Measurements from ENCODE around the gene YWHAQ.
"Not testable (repeated sequence)": the region's sequence is repeated elsewhere in the genome, so short reads cannot be mapped to it uniquely, and the experiment has no call there.

The YWHAQ gene

DNA sequence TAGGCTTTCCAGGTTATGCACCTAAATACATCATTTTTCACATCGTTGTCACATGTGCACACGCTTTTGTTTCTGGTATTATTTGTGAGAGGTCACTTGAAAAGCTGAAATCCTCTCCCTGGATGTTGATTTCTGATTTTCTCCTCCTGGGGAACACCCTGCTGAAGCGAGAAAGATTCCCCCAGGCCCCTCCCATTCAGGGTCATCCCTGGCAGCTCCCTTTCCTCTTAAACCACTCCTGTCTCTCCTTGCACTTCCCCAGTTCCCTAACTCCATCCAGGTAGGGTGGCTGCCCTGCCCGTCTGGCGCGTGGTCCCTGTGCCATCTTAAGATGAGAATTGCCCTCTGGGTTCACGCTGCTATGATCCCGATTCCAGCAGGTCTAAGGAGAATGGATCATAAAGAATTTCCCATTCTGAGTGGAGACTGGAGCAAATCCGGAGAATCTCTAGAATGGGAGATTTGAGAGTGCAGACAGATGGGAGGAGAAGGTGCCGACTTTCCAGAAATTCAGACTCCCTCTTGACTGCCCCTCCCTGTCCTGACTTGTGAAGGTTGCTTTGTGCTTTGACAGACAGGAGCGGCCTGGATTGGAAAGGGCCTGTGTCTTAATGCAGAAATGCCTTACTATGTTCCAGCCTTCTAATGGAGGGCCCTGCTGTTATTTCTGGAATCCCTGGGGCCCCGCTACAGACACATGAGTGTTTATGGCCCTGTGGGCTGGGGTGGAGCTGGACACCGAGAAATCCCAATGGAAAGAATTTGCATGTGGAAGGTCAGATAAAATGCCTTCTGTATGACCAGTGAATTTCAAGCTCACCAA, 1.3 kb upstream of the YWHAQ start:
- no peak for DNase-seq

DNA sequence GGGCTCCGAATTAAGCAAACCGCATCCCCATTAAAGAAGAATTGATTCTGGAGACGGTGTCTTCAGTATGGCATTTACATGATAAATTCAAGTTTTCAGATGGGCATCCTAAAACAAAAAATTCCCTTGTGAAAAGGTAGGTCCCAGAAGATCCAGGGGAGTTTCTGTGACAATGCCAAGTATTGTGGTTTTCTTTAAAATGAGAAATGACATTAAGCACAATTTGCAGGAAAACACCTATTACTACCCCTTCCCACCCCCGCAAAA, 689 bp upstream of the YWHAQ start:
- no peak for DNase-seq

DNA sequence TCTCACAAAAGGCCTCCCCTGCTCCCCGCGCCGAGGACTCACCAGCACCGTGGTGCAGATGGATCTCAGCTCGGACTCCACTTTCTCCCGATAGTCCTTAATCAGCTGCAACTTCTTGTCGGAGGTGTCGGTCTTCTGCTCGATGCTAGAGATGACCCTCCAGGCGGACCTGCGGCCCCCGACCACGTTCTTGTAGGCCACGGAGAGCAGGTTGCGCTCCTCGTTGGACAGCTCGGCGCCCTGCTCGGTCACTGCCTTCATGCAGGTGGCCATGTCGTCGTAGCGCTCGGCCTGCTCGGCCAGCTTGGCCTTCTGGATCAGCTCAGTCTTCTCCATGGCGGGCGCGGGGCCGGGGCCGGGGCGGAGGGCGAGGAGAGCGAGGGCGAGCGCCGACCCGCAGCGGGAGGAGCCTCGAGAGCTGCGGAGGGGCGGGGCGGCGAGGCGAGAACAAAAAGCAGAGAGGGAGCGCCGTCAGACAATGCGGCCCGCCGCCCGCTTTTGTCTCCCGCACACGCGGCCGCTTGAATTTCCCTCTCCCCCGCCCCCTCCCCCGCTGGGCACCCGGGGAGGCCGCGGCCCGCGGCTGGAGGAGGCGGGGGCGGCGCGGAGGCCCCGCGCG, 571 bp downstream of the YWHAQ start:
- no peak for DNase-seq

DNA sequence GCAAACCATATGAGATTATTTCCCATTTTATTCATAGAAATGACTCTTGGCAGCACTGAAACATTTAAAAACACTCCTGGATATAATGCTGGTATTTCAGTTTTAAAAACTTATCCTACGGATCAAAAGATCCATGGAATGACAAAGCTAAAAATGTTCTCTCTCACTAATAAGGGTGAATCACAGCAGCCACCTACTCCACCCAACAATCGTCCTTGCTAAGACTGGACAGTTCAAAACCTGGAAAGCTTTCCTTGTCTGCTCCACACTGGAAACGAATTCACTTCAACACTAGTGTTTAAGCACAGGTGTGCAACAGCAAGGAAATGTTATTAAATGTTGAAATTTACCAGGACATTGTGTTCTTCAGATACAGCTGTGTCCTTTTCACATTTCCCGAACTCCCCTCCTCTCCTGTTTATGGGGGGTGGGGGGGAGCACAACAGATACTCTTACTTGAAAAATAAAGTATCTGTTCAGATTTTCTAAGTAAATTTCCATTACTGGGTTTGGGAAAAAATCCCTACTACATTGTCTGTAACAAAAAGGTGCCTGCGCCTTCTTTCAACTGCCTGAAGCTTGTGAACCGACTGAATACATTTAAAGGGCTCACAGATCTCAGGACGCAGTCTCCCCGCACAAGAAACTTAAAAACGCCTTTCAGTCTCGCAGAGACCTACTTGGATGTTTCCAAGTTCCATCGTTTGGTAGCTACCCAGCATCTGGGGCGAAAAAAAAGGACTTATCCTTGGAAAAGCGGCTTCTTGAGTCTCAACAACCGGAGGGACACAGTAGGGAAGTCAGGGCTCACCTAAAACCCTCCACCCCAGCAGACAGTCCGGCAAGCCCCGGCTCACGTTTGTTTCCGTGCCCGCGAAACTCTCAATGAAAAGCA, 1.3 kb downstream of the YWHAQ start:
- DNase-seq: no peak

DNA sequence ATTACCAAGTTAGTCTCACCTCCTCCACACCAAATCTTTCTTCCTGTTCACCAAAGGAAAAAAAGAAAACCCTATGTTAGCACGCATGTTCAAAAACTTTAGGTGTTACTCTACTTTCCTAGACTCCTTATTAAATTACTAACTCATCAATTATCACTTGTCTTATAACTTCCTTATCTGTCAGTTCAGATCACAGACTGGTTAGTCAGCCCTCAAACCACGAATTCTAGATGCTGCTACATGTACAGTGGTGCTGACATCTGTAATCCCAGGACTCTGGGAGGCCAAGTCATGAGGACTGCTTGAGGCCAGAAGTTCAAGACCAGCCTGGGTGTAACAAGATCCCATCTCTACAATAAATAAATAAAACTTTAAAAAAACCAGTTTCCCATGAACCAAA, 3.5 kb downstream of the YWHAQ start:
- DNase-seq: no peak

DNA sequence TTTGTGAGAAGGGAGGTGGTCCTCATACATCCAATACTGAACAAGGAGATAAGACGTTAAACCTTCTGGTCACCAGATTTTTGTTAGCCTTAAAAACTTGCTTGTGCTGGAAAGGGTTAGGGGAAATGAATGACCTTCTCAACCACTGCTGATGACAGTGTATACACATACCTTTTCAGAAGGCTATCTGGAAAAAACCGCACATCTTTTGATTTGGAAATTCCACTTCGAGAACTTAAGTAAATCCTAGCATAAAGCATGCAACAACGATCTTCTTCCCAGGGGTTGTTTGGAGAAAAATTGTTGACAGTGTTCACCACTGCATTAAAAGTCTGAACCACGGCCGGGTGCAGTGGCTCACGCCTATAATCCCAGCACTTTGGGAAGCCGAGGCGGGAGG, 7.6 kb downstream of the YWHAQ start:
- DNase-seq: no peak

DNA sequence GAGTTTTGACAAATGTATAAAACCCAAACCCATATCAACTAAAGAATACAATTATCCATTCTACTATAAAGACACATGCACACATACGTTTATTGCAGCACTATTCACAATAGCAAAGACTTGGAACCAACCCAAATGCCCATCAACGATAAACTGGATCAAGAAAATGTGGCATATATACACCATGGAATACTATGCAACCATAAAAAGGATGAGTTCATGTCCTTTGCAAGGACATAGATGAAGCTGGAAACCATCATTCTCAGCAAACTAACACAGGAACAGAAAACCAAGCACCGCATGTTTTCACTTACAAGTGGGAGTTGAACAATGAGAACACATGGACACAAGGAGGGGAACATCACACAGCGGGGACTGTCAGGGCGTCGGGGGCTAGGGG, 9.1 kb downstream of the YWHAQ start:
- not testable (repeated sequence) for DNase-seq

DNA sequence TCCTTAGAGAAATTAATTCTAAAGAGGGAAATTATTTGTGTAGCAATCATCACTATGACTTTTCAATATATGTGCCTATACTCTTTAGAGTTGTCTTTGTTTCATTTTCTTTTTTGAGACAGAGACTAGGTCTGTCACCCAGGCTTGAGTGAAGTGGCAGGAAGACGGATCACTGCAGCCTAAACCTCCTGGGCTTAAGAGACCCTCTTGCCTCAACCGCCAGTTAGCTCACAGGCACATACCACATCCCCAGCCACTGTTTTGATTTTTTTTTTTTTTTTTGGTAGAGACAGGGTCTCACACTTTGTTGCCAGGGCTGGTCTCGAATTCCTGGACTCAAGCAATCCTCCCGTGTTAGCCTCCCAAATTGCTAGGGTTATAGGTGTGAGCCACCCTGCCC, 12.4 kb downstream of the YWHAQ start:
- no peak for DNase-seq

DNA sequence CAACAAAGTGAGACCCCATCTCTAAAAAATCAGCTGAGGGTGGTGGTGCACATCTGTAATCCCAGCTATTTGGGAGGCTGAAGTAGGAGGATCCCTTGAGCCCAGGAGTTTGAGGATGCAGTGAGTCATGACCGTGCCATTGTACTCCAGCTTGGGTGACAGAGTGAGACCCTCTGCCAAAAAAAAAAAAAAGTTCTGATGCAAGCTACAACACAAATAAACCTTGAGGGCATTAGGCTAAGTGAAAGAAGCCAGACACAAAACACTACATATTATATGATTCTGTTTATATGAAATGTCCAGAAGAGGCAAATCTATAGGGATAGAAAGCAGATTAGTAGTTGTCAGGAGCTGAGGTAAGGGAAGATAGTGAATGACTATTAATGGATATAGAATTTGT, 13.0 kb downstream of the YWHAQ start:
- DNase-seq: no peak

DNA sequence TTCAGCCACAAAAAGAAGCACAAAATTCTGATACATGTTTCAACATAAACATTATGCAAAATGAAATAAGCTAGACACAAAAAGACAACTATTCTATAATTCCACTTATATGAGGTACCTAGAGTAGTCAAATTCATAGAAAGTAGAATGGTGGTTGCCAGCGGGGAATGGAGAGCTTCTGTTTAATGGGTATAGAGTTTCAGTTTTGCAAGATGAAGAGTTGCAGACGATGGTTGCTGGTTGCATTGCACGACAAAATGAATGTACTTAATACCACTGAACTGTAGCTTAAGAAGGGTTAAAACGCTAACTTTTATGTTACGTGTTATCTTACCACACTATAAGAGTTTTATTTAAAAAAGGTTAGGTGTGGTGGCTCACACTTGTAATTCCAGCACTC, 13.5 kb downstream of the YWHAQ start:
- no peak for DNase-seq

DNA sequence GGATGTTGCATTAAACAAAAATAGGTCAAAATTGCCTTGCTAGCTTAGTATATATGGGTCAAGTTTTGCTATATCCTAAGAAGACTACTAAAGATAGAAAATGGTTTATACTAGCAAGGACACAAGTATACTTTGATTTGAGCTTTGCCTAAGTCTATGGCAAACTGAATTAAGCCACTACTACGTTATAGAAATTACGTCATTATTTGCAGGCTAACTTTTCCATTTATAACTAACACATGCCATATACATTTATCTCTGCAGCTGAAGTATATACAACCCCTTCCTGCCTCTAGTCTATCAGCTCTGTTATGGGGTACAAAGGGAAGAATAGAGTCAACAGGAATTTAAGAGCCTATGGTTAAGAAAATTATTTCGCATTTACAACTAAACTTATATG, 16.2 kb downstream of the YWHAQ start:
- no peak for DNase-seq

DNA sequence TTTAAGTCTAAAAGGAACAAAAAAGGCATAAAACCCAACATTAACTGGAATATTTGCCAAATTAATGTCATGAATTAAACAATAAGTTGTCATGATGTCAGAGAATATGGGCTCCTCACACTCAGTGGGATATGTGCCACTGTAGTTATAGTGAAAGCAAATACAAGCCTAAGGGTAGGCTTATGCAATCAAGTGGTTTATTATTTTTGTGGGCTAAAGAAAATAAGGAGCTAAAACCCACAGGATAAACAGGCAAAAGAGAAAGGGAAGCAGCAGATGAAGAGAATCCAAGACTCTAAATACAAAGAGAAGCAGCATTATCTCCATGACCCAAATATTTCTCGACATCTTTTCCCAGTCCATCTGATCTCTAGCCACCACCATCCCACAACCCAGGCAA, 17.5 kb downstream of the YWHAQ start:
- no peak for DNase-seq

DNA sequence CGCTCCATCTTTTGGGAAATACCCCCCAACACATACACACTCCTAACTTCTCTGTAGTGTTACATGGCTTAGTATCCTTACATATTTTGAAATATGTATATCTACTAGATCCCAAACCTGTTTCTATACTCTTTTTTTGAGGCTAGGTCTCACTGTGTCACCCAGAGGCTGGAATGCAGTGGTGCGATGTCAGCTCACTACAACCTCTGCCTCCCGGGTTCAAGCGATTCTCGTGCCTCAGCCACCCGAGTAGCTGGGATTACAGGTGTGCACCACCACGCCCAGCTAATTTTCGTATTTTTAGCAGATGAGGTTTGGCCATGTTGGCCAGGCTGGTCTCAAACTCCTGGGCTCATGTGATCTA, 19.3 kb downstream of the YWHAQ start:
- DNase-seq: not testable (repeated sequence)

DNA sequence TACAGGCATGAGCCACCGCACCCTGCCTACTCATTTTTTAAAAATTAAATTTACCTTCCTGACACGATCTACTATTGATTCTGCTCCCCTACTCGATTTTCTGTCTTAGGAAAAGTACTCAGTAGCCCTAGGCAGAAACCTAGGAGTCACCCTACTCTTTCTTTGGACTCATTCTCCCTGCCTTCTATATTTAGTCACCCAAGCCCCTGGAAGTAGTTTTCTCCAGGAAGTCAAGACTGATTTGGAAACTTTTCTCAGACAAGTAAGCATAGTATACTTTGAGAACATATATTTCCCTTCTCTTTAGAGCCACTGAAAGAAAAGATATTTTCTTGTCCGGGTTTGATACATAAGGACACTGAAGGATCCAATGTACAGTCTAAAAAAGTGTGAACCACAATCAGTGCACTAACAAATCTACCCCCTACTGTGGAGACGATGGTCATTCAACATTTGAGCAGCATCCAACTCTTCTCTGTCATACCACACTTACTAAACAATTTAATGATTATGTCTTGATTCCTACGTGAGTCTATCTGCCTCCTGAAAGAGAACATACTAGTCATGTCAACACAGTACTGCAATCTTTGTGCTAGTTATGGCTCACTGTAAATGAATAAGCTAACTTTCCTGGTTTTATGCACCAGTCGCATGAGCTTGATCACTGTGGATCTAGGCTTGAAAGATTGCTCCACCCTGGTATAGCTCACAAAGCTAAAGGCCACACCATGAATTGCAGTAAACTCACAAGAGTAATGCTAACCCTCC, 19.8 kb downstream of the YWHAQ start:
- no peak for DNase-seq

DNA sequence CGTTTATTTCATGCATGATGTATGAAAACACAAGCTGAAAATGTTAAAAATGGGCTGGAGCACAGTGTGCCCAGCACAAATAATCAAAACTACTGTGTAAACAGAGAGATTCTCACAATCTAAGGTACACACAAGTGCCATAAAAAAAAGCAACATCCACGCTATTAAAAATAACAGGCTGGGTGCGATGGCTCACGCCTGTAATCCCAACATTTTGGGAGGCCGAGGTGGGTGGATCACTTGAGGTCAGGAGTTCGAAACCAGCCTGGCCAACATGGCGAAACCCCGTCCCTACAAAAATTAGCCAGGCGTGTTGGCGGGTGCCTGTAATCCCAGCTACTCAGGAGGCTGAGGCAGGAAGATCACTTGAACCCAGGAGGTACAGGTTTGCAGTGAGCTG, 22.3 kb downstream of the YWHAQ start:
- not testable (repeated sequence) for DNase-seq

DNA sequence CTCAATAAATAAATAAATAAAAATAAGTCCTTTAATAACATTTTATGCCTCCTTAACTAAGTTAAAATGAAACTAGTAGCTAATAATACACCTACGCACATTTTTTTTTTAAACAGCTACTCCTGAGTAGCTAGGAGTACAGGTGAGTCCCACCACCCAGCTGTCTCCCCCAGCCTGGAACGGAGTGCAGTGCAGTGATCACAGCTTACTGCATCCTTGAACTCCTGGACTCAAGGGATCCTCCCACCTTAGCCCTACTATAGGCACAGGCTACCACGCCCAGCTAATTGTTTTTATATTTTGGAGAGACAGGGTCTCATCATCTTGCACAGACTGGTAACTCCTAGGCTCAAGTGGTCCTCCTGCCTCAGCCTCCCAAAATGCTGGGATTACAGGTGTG, 28.4 kb downstream of the YWHAQ start:
- no peak for DNase-seq

DNA sequence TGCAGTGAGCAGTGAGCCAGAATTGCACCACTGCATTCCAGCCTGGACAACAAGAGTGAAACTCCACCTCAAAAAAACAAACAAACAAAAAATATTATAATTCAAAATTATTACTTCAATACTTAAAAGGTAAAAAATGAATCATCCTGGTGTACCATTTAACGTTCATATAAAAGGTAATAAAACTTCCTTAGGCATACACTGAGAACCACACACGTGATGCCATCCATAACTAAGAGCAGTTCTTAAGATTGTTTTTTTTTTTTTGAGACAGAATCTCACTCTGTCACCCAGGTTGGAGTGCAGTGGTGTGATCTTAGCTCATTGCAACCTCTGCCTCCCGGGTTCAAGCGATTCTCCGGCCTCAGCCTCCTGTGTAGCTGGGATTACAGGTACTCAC, 29.4 kb downstream of the YWHAQ start:
- DNase-seq: no peak

DNA sequence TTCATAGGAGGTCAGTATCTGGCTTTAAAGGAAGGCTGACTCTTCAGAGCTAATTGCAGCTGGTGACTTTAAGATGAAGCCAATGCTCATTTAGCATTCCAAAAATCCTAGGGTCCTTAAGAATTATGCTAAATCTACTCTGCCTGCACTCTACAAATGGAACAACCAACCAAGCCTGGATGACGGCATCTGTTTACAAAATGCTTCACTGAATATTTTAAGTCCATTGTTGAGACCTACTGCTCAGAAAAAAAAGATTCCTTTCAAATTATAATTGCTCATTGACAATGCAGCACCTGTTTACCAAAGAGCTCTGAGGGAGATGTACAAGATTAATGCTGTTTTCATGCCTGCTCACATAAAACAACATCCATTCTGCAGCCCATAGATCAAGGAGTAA, 31.4 kb downstream of the YWHAQ start:
- DNase-seq: no peak

DNA sequence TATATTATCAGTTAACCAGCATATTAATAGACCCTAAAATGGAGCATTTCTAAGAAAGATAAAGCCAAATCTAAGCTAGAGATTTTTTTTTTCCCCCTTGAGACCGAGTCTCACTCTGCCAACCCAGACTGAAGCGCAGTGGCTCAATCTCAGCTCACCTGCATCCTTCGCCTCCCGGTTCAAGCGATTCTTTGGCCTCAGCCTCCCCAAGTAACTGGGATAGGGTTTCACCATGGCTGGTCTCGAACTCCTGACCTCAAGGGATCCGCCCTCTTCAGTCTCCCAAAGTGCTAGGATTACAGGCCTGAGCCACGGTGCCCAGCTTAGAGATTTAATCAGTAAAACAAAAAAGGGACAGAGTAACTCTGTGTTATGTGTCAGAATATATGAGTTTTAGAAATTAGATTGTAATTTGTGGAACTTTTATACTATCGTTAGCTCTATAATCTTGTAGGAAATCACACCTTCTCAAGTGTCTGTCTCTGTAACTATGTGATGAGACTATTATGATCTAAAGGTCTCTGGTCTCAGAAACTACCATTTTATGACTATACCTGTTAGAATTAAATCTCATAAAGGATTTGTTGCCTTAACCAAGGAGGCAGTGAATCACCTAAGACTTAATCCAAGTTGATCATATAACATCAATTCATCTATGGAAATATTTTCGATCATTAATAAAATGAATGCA, 34.0 kb downstream of the YWHAQ start:
- DNase-seq: no peak

DNA sequence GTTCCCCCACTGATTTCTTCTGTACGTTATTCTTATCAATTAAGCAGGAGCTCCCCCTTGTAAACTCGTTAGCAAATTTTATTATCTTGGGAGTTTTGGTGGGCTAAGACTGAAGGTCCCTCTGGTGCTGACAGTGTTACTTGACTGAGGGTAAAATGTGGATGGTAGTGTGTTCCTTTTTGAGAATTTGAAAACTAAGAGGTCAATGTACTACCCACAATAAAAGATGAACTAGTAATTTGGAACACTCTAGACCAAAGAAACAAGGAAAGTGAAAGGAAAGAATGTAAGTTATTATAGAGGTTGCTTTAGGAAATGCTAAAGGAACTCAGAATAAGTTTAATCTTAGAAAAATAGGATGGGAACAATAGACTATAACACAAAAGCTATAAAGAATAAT, 35.1 kb downstream of the YWHAQ start:
- DNase-seq: no peak

DNA sequence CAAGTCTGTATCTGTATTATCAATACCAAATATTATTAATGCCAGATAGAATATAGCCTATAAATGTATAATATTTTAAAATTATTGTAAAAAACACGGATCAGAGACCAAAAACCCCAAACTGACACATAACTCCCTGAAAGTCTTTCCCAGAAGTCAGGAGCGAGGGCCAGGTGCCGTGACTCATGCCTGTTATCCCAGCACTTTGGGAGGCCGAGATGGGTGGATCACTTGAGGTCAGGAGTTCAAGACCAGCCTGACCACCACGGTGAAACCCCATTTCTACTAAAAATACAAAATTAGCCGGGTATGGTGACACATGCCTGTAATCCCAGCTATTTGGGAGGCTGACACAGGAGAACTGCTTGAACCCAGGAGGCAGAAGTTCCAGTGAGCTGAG, 35.5 kb downstream of the YWHAQ start:
- DNase-seq: not testable (repeated sequence)

DNA sequence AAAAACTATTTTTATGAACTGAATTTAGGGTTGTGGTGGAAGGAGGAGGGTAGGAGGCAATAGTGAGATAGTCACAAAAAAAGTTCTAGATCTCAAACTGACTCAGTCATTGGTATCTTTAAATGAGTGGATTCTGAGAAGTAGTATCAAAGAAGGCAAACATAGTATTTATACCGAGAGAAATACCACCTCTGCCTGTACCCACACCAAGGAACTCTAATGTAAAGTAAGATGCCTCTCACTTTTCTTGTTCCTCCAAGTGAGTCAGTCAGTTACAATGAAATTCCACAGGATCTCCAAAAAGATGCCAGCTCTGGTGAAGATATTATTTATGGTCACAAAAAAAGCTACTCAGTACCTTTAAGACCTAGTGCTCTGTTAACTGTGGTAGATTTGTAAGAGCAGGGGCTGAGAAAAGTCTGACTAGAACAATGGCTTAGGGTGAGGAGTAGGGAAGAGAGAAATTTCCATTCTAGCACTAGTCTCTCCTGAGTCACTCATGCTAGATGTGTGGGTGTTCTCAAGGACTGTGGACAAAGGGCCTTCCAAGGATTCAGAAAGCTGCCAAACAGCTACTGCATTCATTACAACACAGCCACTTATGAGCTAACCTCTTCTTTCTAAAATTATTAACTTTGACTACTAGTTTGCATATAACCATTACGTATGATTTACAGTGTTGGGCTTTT, 36.3 kb downstream of the YWHAQ start:
- no peak for DNase-seq
